ENCODE results near the gene AGO1.

GRCh38 chr1:35968396-35968795, 85.4 kb downstream of the AGO1 start:
- TF ChIP-seq CTCF (IDR thresholded peaks at IDR 0.05) (no peak), ZFX (IDR thresholded peaks at IDR 0.05; ENCODE audit: borderline replicate concordance) (no peak)
